GM21529 (cell line): ENCODE measurements around the gene CENPP.

Experiments
- ATAC-seq: cut with Tn5 transposase; IDR thresholded peaks from one replicate; pipeline ENCODE4 v1.9.1; 2021; ENCODE audit not compliant: unreplicated experiment

The CENPP gene

GRCh38 chr9:92668746-92669526 lies 343.2 kb downstream of the CENPP start:
- ATAC-seq, result no peak

- peak; percentile 5 for ATAC-seq
Observed at GRCh38 chr9:92669527-92669889, 343.8 kb downstream of the CENPP start.
